HEK293 (cell line): ENCODE results near the gene TPBGL.

ENCODE experiments used
- CTCF ChIP-seq: fragments of 450-650 bp; formaldehyde crosslinking; IDR thresholded peaks from 2 replicates; pipeline ENCODE4 v1.5.1; 2016; ENCODE audit warnings: missing biosample characterization, missing genetic modification characterization
- GLI4 ChIP-seq: fragments of 450-650 bp; formaldehyde crosslinking; IDR thresholded peaks from 2 replicates; pipeline ENCODE4 v1.5.1; 2016; ENCODE audit warnings: missing biosample characterization, missing genetic modification characterization
- MZF1 ChIP-seq: fragments of 450-650 bp; formaldehyde crosslinking; IDR thresholded peaks from 2 replicates; pipeline ENCODE4 v1.5.1; 2017; ENCODE audit warnings: missing biosample characterization, missing genetic modification characterization, borderline replicate concordance
- ZBTB8A ChIP-seq: fragments of 450-650 bp; formaldehyde crosslinking; IDR thresholded peaks from 2 replicates; pipeline ENCODE4 v1.5.1; 2016; ENCODE audit warnings: missing biosample characterization, missing genetic modification characterization
- ZNF274 ChIP-seq, 2 experiments: fragments of 200-500 bp in 1 of 2; fragments of 450-650 bp in 1 of 2; sonication (Bioruptor generic) in 1 of 2; formaldehyde crosslinking in 1 of 2; IDR thresholded peaks; 2 replicates each; pipeline versions ENCODE4 v1.5.1 to v1.6.1; 2014 to 2016; ENCODE audit warnings: borderline replicate concordance in 1 of 2, inconsistent platforms in 1 of 2, low read length in 1 of 2, missing biosample characterization in 1 of 2, missing genetic modification characterization in 1 of 2
- ZNF610 ChIP-seq: fragments of 450-650 bp; formaldehyde crosslinking; IDR thresholded peaks from 2 replicates; pipeline ENCODE4 v1.5.1; 2016; ENCODE audit warnings: missing biosample characterization, missing genetic modification characterization, borderline replicate concordance
- ZNF654 ChIP-seq: fragments of 450-650 bp; formaldehyde crosslinking; IDR thresholded peaks from 2 replicates; pipeline ENCODE4 v1.5.1; 2016; ENCODE audit warnings: low read depth, missing biosample characterization, missing genetic modification characterization
- ZNF707 ChIP-seq: fragments of 450-650 bp; formaldehyde crosslinking; IDR thresholded peaks from 2 replicates; pipeline ENCODE4 v1.5.1; 2016; ENCODE audit warnings: missing biosample characterization, missing genetic modification characterization
- TF ChIP-seq, protein P1 (sequence below): fragments of 450-650 bp; formaldehyde crosslinking; IDR thresholded peaks from 2 replicates; pipeline ENCODE4 v1.5.1; 2016; ENCODE audit warnings: missing biosample characterization, missing genetic modification characterization
- TF ChIP-seq, protein P2 (sequence below): fragments of 450-650 bp; formaldehyde crosslinking; IDR thresholded peaks from 2 replicates; pipeline ENCODE4 v1.5.0; 2017; ENCODE audit warnings: missing biosample characterization, missing genetic modification characterization, borderline replicate concordance

DNA sequence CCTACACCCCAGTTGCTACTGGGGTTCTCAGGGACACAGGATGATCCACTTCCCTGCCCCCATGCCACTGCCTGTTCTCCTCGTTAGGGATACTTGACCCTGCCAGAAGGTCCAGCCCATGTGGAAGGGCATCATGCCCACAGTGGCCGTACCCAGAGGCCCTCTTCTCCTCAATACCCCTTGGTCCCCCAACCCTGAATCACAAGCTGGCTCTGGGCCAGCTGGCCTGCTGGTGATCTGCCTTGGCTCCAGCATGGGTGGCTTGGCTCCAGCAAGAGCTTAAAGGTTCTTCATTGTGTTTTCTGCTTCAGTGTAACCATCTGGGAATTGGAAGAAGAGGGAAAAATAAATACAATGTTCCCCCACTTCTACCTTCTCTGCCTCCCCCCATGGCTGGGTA is 11.1 kb upstream of the TPBGL start:
- no peak for TF ChIP-seq MZF1 (tag by site-specific recombination)
- TF ChIP-seq, protein P1, sequence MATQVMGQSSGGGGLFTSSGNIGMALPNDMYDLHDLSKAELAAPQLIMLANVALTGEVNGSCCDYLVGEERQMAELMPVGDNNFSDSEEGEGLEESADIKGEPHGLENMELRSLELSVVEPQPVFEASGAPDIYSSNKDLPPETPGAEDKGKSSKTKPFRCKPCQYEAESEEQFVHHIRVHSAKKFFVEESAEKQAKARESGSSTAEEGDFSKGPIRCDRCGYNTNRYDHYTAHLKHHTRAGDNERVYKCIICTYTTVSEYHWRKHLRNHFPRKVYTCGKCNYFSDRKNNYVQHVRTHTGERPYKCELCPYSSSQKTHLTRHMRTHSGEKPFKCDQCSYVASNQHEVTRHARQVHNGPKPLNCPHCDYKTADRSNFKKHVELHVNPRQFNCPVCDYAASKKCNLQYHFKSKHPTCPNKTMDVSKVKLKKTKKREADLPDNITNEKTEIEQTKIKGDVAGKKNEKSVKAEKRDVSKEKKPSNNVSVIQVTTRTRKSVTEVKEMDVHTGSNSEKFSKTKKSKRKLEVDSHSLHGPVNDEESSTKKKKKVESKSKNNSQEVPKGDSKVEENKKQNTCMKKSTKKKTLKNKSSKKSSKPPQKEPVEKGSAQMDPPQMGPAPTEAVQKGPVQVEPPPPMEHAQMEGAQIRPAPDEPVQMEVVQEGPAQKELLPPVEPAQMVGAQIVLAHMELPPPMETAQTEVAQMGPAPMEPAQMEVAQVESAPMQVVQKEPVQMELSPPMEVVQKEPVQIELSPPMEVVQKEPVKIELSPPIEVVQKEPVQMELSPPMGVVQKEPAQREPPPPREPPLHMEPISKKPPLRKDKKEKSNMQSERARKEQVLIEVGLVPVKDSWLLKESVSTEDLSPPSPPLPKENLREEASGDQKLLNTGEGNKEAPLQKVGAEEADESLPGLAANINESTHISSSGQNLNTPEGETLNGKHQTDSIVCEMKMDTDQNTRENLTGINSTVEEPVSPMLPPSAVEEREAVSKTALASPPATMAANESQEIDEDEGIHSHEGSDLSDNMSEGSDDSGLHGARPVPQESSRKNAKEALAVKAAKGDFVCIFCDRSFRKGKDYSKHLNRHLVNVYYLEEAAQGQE (tag by site-specific recombination): no peak
- no peak for TF ChIP-seq CTCF (tag by site-specific recombination)
- no peak for TF ChIP-seq ZNF610
- no peak for TF ChIP-seq ZNF707 (tag by site-specific recombination)
- TF ChIP-seq ZBTB8A (tag by site-specific recombination): no peak
- no peak for TF ChIP-seq GLI4 (tag by site-specific recombination)
- no peak for TF ChIP-seq ZNF654
- TF ChIP-seq, protein P2, sequence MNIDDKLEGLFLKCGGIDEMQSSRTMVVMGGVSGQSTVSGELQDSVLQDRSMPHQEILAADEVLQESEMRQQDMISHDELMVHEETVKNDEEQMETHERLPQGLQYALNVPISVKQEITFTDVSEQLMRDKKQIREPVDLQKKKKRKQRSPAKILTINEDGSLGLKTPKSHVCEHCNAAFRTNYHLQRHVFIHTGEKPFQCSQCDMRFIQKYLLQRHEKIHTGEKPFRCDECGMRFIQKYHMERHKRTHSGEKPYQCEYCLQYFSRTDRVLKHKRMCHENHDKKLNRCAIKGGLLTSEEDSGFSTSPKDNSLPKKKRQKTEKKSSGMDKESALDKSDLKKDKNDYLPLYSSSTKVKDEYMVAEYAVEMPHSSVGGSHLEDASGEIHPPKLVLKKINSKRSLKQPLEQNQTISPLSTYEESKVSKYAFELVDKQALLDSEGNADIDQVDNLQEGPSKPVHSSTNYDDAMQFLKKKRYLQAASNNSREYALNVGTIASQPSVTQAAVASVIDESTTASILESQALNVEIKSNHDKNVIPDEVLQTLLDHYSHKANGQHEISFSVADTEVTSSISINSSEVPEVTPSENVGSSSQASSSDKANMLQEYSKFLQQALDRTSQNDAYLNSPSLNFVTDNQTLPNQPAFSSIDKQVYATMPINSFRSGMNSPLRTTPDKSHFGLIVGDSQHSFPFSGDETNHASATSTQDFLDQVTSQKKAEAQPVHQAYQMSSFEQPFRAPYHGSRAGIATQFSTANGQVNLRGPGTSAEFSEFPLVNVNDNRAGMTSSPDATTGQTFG: no peak
- TF ChIP-seq ZNF274 (IDR thresholded peaks at IDR 0.05; ENCODE audit: low read length): no peak
- no peak for TF ChIP-seq ZNF274 (tag by site-specific recombination; IDR thresholded peaks at IDR 0.05; ENCODE audit: borderline replicate concordance)
